T-cell (primary cell): ENCODE data around the gene ZNF764. TPM values are rescaled to one million over a fixed set of nuclear protein-coding genes. Genes with fewer than 3 reads are reported as not detected.
A peak's percentile ranks its signal among the peaks of the same experiment; 100 is the strongest.

Experiments used
- ATAC-seq, 4 experiments: fragments of 200-7000 bp in 3 of 4; fragments of 150-1000 bp in 1 of 4; cut with Tn5 transposase; replicated peaks in 1 of 4; 1 replicate in 3 of 4; 2 replicates in 1 of 4; pipeline ENCODE4 v1.10.0; 2021; ENCODE audit warnings: moderate library complexity in 3 of 4, mild to moderate bottlenecking in 2 of 4, moderate number of reproducible peaks in 1 of 4
- CTCF ChIA-PET, 2 donors: fragments of 300-600 bp; sonication (Branson Sonifier 250); formaldehyde crosslinking; loops; one replicate each; lab custom pipeline; 2022; ENCODE audit warnings: antibody characterized with exemption in 2 of 2; lab: Charles Lee
- POLR2A ChIA-PET, 2 donors: fragments of 300-600 bp; sonication (Branson Sonifier 250); formaldehyde crosslinking; loops; one replicate each; lab custom pipeline; 2022; ENCODE audit warnings: antibody characterized with exemption in 2 of 2; lab: Charles Lee
- DNase-seq, 35 experiments: peaks; one replicate each; pipeline versions ENCODE4 v3.0.0 to v3.0.0-alpha.2; 2013 to 2023
- H3K27ac ChIP-seq: one replicate; pipeline ENCODE4 v1.5.1; 2013; ENCODE audit warnings: low read length
- H3K27me3 ChIP-seq, 2 experiments: replicated peaks in 1 of 2; 1 replicate in 1 of 2; 2 replicates in 1 of 2; pipeline versions ENCODE4 v1.6.1 to v1.7.0; 2013; ENCODE audit warnings: low read length in 1 of 2, mixed read lengths in 1 of 2; ENCODE audit not compliant: control insufficient read depth in 2 of 2, insufficient read depth in 2 of 2; ENCODE audit errors: extremely low read depth in 1 of 2
- H3K36me3 ChIP-seq, 2 donors: 1 replicate in 1 of 2; 2 replicates in 1 of 2; pipeline versions ENCODE4 v1.6.1 to v1.7.0; 2013; ENCODE audit warnings: low read length in 1 of 2; ENCODE audit not compliant: control insufficient read depth in 2 of 2, insufficient read depth in 1 of 2; ENCODE audit errors: extremely low read depth in 1 of 2
- H3K4me1 ChIP-seq, 2 experiments: 1 replicate in 1 of 2; 2 replicates in 1 of 2; pipeline versions ENCODE4 v1.6.1 to v1.7.0; 2013; ENCODE audit warnings: low read length in 2 of 2, mixed read lengths in 1 of 2; ENCODE audit not compliant: insufficient read depth in 2 of 2, control insufficient read depth in 1 of 2; ENCODE audit errors: extremely low read depth in 1 of 2
- H3K4me3 ChIP-seq, 2 donors: 1 replicate in 1 of 2; 2 replicates in 1 of 2; pipeline versions ENCODE4 v1.5.1 to v1.7.0; 2013; ENCODE audit warnings: mild to moderate bottlenecking in 2 of 2, low read length in 1 of 2, moderate library complexity in 1 of 2; ENCODE audit not compliant: control insufficient read depth in 1 of 2; ENCODE audit errors: extremely low read depth in 1 of 2
- H3K9me3 ChIP-seq: 2 replicates; pipeline ENCODE4 v1.7.0; 2013
- H3K27ac Mint-ChIP-seq, 2 donors: one replicate each; pipeline ENCODE4 v1.8.0; 2020 to 2021; ENCODE audit warnings: mild to moderate bottlenecking in 2 of 2, mixed read lengths in 2 of 2
- H3K27me3 Mint-ChIP-seq, 2 donors: one replicate each; pipeline ENCODE4 v1.8.0; 2021 to 2022; ENCODE audit warnings: mixed read lengths in 2 of 2
- H3K36me3 Mint-ChIP-seq: one replicate; pipeline ENCODE4 v1.8.0; 2021; ENCODE audit warnings: mixed read lengths
- H3K4me1 Mint-ChIP-seq, 3 donors: one replicate each; pipeline ENCODE4 v1.8.0; 2020 to 2022; ENCODE audit warnings: mixed read lengths in 3 of 3, mild to moderate bottlenecking in 1 of 3
- H3K4me3 Mint-ChIP-seq, 3 donors: one replicate each; pipeline ENCODE4 v1.8.0; 2020 to 2022; ENCODE audit warnings: mild to moderate bottlenecking in 3 of 3, mixed read lengths in 3 of 3, moderate library complexity in 3 of 3
- H3K9me3 Mint-ChIP-seq, 3 donors: one replicate each; pipeline ENCODE4 v1.8.0; 2020 to 2022; ENCODE audit warnings: mixed read lengths in 3 of 3
- WGBS: methylation state at CpG from one replicate; pipeline ENCODE4 v1.1.5; 2013; ENCODE audit warnings: missing lambda C conversion rate; ENCODE audit not compliant: insufficient coverage; 5-methylcytosine and 5-hydroxymethylcytosine counted together
- total RNA-seq, 35 experiments: library from RNA in 6 of 35; stranded (reverse) in 6 of 35; fragments of 120-200 nt in 1 of 35; gene quantifications; one replicate each; pipeline versions ENCODE4 v1.2.1 to v1.2.4 and lab custom pipeline; 2013 to 2026

Gene ZNF764
- total RNA-seq, 5 donors from 2014 or later (not counting 1 experiment from before 2014, with no cell fraction given), result 14.9 to 33.9 (median 27.3) TPM

DNA sequence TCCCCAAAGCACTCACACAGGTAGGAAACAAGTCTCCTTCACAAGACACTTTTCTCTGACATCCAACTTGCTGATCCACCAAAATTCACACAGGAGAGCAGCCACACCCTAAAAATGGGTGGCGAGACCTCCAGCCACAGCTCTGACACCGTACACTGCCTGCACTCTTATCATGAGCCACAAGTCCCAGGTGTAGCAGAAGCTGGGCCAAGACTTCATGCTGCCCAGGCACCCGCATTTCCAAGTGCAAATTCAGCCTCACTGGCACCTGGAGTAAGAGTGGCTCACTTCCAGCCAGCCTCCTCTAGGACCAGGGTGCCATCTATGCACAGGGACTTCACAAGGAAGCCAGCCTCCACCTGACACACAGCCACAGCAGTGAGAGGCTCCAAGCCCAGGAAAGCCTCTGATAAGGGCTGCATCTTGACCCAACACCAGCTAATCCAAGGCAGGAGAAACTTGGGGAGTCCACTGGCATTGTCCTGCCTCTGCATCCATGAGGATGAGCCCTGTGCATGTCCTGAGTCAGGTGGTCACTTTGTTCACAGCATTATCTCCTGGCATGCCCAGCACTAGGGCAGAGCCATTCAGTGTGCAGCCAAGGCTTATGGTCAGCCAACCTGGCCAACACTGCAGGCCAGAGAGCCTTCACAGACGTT is 29.2 kb downstream of the ZNF764 start:
- H3K27me3 Mint-ChIP-seq, result no peaks in the 10 kb centered on the region
- peak overlapping the region; percentile 75 to 88 for H3K27ac Mint-ChIP-seq
- Histone ChIP-seq H3K27me3 (no peaks in the 10 kb centered on the region), H3K27ac (no peak overlapping the region), H3K4me1 (peaks cover 2 to 43% of the 10 kb centered on the region in 2 experiments), H3K36me3 (peaks cover 3 to 23% of the 10 kb centered on the region in 2 donors), H3K9me3 (no peaks in the 10 kb centered on the region), H3K4me3 (no peak overlapping the region)
- WGBS, result 81% methylated on average over 4 of the region's 4 CpGs
- ChIA-PET CTCF (interaction anchor here (0.6 to 1.4 kb wide), 3 partner anchors 69 to 486 kb away, joined by 3 to 6 read pairs (median 3); no protein-coding TSS in a partner anchor), POLR2A (interaction anchor here in 1 of 2 donors (0.7 kb wide), 1 partner anchor 23 kb away, joined by 3 read pairs; no protein-coding TSS in a partner anchor)
- ATAC-seq (no peak), DNase-seq (no peak)
- peaks cover 3% of the 10 kb centered on the region for H3K36me3 Mint-ChIP-seq
- H3K4me3 Mint-ChIP-seq, result peak overlapping the region in 2 of 3 donors; percentile 51 to 91
- H3K4me1 Mint-ChIP-seq, result peaks cover 18 to 38% (median 37%) of the 10 kb centered on the region in 3 donors
- H3K9me3 Mint-ChIP-seq, result no peaks in the 10 kb centered on the region

DNA sequence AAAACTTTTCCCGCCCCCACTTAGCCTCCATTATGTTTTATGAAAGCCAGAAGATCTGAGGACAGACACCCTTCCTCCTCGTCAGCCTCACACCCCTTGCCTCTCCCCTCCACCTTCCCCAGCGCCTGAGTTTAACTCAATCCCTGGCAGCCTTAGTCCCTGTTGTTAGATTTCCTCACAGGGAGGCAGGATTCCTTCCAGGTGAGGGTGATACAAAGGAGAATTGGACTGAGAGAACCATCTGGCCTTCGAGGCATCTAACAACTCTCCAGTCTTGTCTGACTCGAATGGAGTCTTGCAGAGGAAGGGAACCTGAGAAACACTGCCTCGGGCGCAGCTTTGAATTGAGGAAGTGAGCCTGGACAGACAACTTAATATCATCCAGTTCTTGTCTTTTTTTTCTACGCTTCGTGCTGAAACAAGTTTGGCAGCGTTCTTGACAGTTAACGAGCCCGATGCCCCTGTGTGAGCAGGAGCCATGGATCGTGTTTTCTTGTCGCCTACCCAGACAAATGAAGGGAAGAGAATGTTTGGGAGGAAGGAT is 30.5 kb downstream of the ZNF764 start:
- Histone ChIP-seq H3K4me3 (peak overlapping the region; percentile 53 to 80), H3K9me3 (no peaks in the 10 kb centered on the region), H3K27me3 (no peaks in the 10 kb centered on the region), H3K27ac (peak overlapping the region; percentile 54), H3K4me1 (peaks cover 2 to 32% of the 10 kb centered on the region in 2 experiments), H3K36me3 (peaks cover 0 to 17% of the 10 kb centered on the region in 2 donors)
- no peaks in the 10 kb centered on the region for H3K27me3 Mint-ChIP-seq
- peaks cover 13 to 33% (median 29%) of the 10 kb centered on the region in 3 donors for H3K4me1 Mint-ChIP-seq
- peak in 3 of 35 experiments; percentile 21 to 47 (median 40) for DNase-seq
- CTCF ChIA-PET, result no interaction called here
- POLR2A ChIA-PET, result interaction anchor here in 1 of 2 donors (1.0 kb wide), 1 partner anchor 51 kb away, joined by 5 read pairs; no protein-coding TSS in a partner anchor
- H3K9me3 Mint-ChIP-seq, result no peaks in the 10 kb centered on the region
- no peaks in the 10 kb centered on the region for H3K36me3 Mint-ChIP-seq
- H3K27ac Mint-ChIP-seq, result peak overlapping the region; percentile 91 to 92
- 69% methylated on average over 4 of the region's 14 CpGs for WGBS
- peak overlapping the region; percentile 79 to 91 (median 82) for H3K4me3 Mint-ChIP-seq
- ATAC-seq, result peak in 2 of 4 experiments; percentile 4 to 10

DNA sequence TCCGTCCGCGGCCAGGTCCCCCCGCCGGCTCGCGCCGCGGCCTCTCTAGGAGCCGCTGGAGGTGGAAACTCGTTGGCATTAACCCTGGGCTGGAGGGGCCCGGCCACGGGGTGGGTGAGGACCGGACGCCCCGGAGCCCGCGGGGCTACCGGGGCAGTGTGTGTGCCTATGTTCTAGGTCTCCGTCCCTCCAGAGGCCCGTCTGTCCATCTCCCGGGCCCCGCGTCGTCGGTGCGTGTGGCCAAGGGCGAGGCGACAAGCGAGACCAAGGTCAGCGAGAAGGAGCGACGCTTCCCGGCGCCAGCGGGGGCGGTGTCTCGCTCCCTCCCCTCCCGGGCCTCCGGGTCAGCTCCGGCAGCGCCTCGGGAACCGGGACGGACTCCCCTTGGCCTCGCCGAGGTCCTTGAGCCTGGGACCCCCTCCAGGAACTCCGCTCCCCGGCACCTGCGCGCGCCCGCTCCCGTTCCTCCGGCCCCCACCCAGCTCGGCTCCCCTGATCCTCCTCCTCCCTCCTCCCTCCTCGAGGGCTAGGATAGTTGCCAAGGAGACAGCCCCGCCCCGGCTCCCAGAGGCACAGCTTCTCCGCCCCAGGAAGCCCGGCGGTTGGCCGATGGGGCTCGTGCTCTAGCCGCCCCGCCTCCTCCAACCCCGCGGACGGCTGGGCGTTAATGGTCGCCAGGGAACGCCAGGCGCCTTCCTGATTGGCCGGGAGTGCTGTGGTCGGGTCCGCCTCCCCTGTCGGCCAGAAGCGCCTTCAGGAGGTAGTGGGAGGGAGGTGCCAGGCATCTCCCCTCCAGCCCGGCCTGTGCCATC is 31.1 kb downstream of the ZNF764 start:
- peaks cover 13 to 33% (median 29%) of the 10 kb centered on the region in 3 donors for H3K4me1 Mint-ChIP-seq
- H3K27me3 Mint-ChIP-seq, result no peaks in the 10 kb centered on the region
- H3K27ac Mint-ChIP-seq, result peak overlapping the region; percentile 91 to 92
- H3K4me3 ChIP-seq, result peak overlapping the region; percentile 80 to 86
- H3K4me1 ChIP-seq, result peaks cover 2 to 32% of the 10 kb centered on the region in 2 experiments
- H3K4me3 Mint-ChIP-seq, result peak overlapping the region; percentile 79 to 91 (median 82)
- ChIA-PET POLR2A (interaction anchor here in 1 of 2 donors (1.0 kb wide), 1 partner anchor 52 kb away, joined by 5 read pairs; no protein-coding TSS in a partner anchor), CTCF (no interaction called here)
- H3K36me3 ChIP-seq, result peaks cover 0 to 13% of the 10 kb centered on the region in 2 donors
- H3K27me3 ChIP-seq, result no peaks in the 10 kb centered on the region
- no peaks in the 10 kb centered on the region for H3K9me3 Mint-ChIP-seq
- WGBS, result under 1% methylated on average over 64 of the region's 79 CpGs
- peaks cover 4% of the 10 kb centered on the region for H3K36me3 Mint-ChIP-seq
- DNase-seq (peak; percentile 53 to 90 (median 71)), ATAC-seq (peak; percentile 74 to 79 (median 79))
- H3K9me3 ChIP-seq, result no peaks in the 10 kb centered on the region
- peak overlapping the region; percentile 54 for H3K27ac ChIP-seq

DNA sequence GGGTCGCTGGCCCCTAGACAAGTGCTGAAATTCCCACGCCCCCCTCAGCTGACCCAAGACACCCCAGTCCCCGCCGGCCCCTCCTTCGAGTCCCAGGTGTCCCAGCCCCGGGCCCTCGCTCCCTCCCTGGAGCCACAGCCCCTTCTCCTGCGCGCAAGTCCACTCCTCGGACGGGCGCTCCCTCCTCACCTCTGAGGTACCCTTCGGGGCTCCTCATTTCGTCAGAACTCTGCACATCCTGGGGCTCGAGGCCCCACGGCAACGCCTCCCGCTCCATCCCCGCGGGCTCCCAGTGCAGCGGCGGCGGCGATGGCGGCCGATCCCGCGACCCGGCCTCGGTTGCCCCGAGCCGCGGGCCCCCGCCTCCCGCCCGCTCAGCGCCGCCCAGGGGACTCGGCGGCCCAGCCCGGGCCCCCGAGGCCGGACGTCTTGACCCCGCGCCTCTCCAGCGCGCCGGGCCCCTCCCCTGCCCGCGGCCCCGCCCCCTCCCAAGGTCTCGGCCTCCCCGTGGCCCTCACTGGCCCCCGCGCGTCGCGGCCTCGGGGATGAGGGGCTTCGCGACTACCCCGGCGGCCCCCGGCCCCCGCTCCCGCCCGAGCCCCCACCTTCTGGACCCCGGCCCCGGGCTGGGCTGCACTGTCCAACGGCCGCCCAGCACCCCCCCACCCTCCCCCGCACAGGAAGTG is 31.9 kb downstream of the ZNF764 start, which contains the start of gene ZNF768:
Gene ZNF768 (minus strand): TSS at position 430 of the 686 bp plus-strand sequence. CDS start 153 bp downstream, at position 277.
- POLR2A ChIA-PET, result no interaction called here
- CTCF ChIA-PET, result no interaction called here
- peaks cover 6% of the 10 kb centered on the region for H3K36me3 Mint-ChIP-seq
- peak; percentile 12 to 31 (median 22) for ATAC-seq
- Histone ChIP-seq H3K4me1 (peaks cover 2 to 32% of the 10 kb centered on the region in 2 experiments), H3K9me3 (no peaks in the 10 kb centered on the region), H3K36me3 (peaks cover 0 to 19% of the 10 kb centered on the region in 2 donors), H3K27me3 (no peaks in the 10 kb centered on the region), H3K27ac (peak within 1 kb of the TSS; percentile 54), H3K4me3 (peak within 1 kb of the TSS; percentile 80 to 86)
- peak within 1 kb of the TSS; percentile 91 to 92 for H3K27ac Mint-ChIP-seq
- WGBS, result 3% methylated on average over 63 of the region's 73 CpGs
- DNase-seq, result peak in 9 of 35 experiments; percentile 8 to 33 (median 21)
- no peaks in the 10 kb centered on the region for H3K9me3 Mint-ChIP-seq
- H3K4me1 Mint-ChIP-seq, result peaks cover 13 to 31% (median 30%) of the 10 kb centered on the region in 3 donors
- H3K27me3 Mint-ChIP-seq, result no peaks in the 10 kb centered on the region
- peak within 1 kb of the TSS; percentile 83 to 91 (median 87) for H3K4me3 Mint-ChIP-seq

DNA sequence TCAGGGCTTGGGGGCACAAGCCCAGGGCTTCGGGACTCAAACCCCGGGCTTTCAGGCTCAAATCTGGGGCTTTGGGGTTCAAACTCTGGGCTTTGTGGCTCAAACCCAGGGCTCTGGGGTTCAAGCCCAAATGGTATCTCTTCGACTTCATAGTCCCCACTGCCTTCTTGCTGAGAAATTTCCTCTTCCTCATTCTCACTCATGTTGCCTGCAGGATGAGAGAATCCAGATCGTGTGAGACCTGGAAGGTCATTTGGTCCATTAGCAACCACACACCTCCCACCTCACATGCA is 32.4 kb downstream of the ZNF764 start:
- Mint-ChIP-seq H3K36me3 (peaks cover 6% of the 10 kb centered on the region), H3K9me3 (no peaks in the 10 kb centered on the region), H3K27ac (peak overlapping the region; percentile 55 to 90), H3K4me3 (peak overlapping the region; percentile 69 to 87 (median 83)), H3K4me1 (peaks cover 13 to 30% (median 30%) of the 10 kb centered on the region in 3 donors), H3K27me3 (no peaks in the 10 kb centered on the region)
- ChIA-PET CTCF (no interaction called here), POLR2A (no interaction called here)
- no peak for DNase-seq
- Histone ChIP-seq H3K4me3 (peak overlapping the region in 1 of 2 donors; percentile 46), H3K36me3 (peaks cover 0 to 14% of the 10 kb centered on the region in 2 donors), H3K27ac (peak overlapping the region; percentile 5), H3K27me3 (no peaks in the 10 kb centered on the region), H3K4me1 (peaks cover 2 to 31% of the 10 kb centered on the region in 2 experiments), H3K9me3 (no peaks in the 10 kb centered on the region)
- WGBS, result 76% methylated on average over 3 of the region's 4 CpGs
- ATAC-seq, result no peak
